HUES64 (cell line): ENCODE results near the gene CDCA7L.

ENCODE experiments used
- H3K27ac ChIP-seq: 2 replicates; pipeline ENCODE4 v1.7.0; 2013; ENCODE audit warnings: low read depth, low read length, inconsistent platforms
- H3K27me3 ChIP-seq: 2 replicates; pipeline ENCODE4 v1.6.1; 2013; ENCODE audit warnings: mild to moderate bottlenecking, low read length; ENCODE audit not compliant: insufficient read depth
- H3K36me3 ChIP-seq: 2 replicates; pipeline ENCODE4 v1.6.1; 2013; ENCODE audit warnings: mild to moderate bottlenecking, low read length; ENCODE audit not compliant: insufficient read depth
- H3K4me1 ChIP-seq: 2 replicates; pipeline ENCODE4 v1.6.1; 2013; ENCODE audit warnings: mild to moderate bottlenecking, low read length, moderate library complexity; ENCODE audit not compliant: insufficient read depth
- H3K4me3 ChIP-seq: 2 replicates; pipeline ENCODE4 v1.5.1; 2013; ENCODE audit warnings: mild to moderate bottlenecking, low read length, moderate library complexity
- H3K9ac ChIP-seq: 2 replicates; pipeline ENCODE4 v1.6.1; 2013; ENCODE audit warnings: mild to moderate bottlenecking, low read depth, low read length
- H3K9me3 ChIP-seq: 2 replicates; pipeline ENCODE4 v1.6.1; 2013; ENCODE audit warnings: low read depth, low read length; ENCODE audit not compliant: insufficient read depth
- WGBS: fragments of 150-250, 120-280 bp; methylation state at CpG from one replicate; pipeline ENCODE4 v1.1.7; 2013; ENCODE audit warnings: missing lambda C conversion rate; 5-methylcytosine and 5-hydroxymethylcytosine counted together

Gene CDCA7L

GRCh38 chr7:21965291-21965690, 19.6 kb upstream of the CDCA7L start:
- H3K4me3 ChIP-seq, result no peak overlapping the region
- 84% methylated on average over 1 of the region's 1 CpG for WGBS
- no peak overlapping the region for H3K27ac ChIP-seq
- H3K9ac ChIP-seq, result no peak overlapping the region
- H3K9me3 ChIP-seq, result no peaks in the 10 kb centered on the region
- H3K36me3 ChIP-seq, result no peaks in the 10 kb centered on the region
- no peaks in the 10 kb centered on the region for H3K27me3 ChIP-seq
- no peaks in the 10 kb centered on the region for H3K4me1 ChIP-seq

GRCh38 chr7:21962677-21963076, 17.0 kb upstream of the CDCA7L start:
- Histone ChIP-seq H3K4me1 (no peaks in the 10 kb centered on the region), H3K36me3 (no peaks in the 10 kb centered on the region), H3K9me3 (no peaks in the 10 kb centered on the region), H3K9ac (no peak overlapping the region), H3K4me3 (no peak overlapping the region), H3K27ac (no peak overlapping the region), H3K27me3 (no peaks in the 10 kb centered on the region)
- 78% methylated on average over 9 of the region's 9 CpGs for WGBS

- H3K9me3 ChIP-seq, result no peaks in the 10 kb centered on the region
- no peak overlapping the region for H3K27ac ChIP-seq
- H3K4me3 ChIP-seq, result no peak overlapping the region
- H3K27me3 ChIP-seq, result no peaks in the 10 kb centered on the region
- no peak overlapping the region for H3K9ac ChIP-seq
- WGBS, result 94% methylated on average over 3 of the region's 3 CpGs
- no peaks in the 10 kb centered on the region for H3K4me1 ChIP-seq
- H3K36me3 ChIP-seq, result no peaks in the 10 kb centered on the region
These were observed 15.2 kb upstream of the CDCA7L start for GRCh38 chr7:21960922-21961321.

- Histone ChIP-seq H3K27ac (no peak overlapping the region), H3K9me3 (no peaks in the 10 kb centered on the region), H3K4me3 (no peak overlapping the region), H3K27me3 (no peaks in the 10 kb centered on the region), H3K9ac (no peak overlapping the region), H3K4me1 (no peaks in the 10 kb centered on the region), H3K36me3 (no peaks in the 10 kb centered on the region)
- 100% methylated on average over 2 of the region's 3 CpGs for WGBS
These were observed 13.7 kb upstream of the CDCA7L start for GRCh38 chr7:21959387-21959776.

- Histone ChIP-seq H3K4me3 (no peak overlapping the region), H3K9ac (no peak overlapping the region), H3K9me3 (no peaks in the 10 kb centered on the region), H3K36me3 (no peaks in the 10 kb centered on the region), H3K27ac (no peak overlapping the region), H3K4me1 (no peaks in the 10 kb centered on the region), H3K27me3 (no peaks in the 10 kb centered on the region)
- 88% methylated on average over 3 of the region's 3 CpGs for WGBS
These were observed 8.1 kb upstream of the CDCA7L start for GRCh38 chr7:21953781-21954180.

GRCh38 chr7:21948887-21949540, 3.3 kb upstream of the CDCA7L start:
- Histone ChIP-seq H3K27ac (no peak overlapping the region), H3K36me3 (no peaks in the 10 kb centered on the region), H3K9me3 (no peaks in the 10 kb centered on the region), H3K9ac (no peak overlapping the region), H3K4me3 (no peak overlapping the region), H3K27me3 (peaks cover 5% of the 10 kb centered on the region; the same call in 1 of the 2 replicates), H3K4me1 (peaks cover 10% of the 10 kb centered on the region; the same call in 1 of the 2 replicates)
- WGBS, result 66% methylated on average over 8 of the region's 8 CpGs

GRCh38 chr7:21948364-21948763, 2.7 kb upstream of the CDCA7L start:
- Histone ChIP-seq H3K9me3 (no peaks in the 10 kb centered on the region), H3K4me1 (peaks cover 16% of the 10 kb centered on the region), H3K27ac (no peak overlapping the region), H3K27me3 (peaks cover 5% of the 10 kb centered on the region; the same call in 1 of the 2 replicates), H3K36me3 (no peaks in the 10 kb centered on the region), H3K9ac (no peak overlapping the region), H3K4me3 (no peak overlapping the region)
- WGBS, result 86% methylated on average over 2 of the region's 2 CpGs

GRCh38 chr7:21947946-21948345, 2.2 kb upstream of the CDCA7L start:
- Histone ChIP-seq H3K27ac (no peak overlapping the region), H3K9ac (no peak overlapping the region), H3K4me1 (peaks cover 20% of the 10 kb centered on the region), H3K27me3 (peaks cover 5% of the 10 kb centered on the region; the same call in 1 of the 2 replicates), H3K9me3 (no peaks in the 10 kb centered on the region), H3K36me3 (no peaks in the 10 kb centered on the region), H3K4me3 (no peak overlapping the region)
- 100% methylated on average over 2 of the region's 2 CpGs for WGBS

- WGBS, result 93% methylated on average over 3 of the region's 3 CpGs
These were observed 1.4 kb upstream of the CDCA7L start for GRCh38 chr7:21947056-21947455.

GRCh38 chr7:21946222-21946709, 567 bp upstream of the CDCA7L start:
- H3K27ac ChIP-seq, result peak overlapping the region; percentile 92
- H3K4me3 ChIP-seq, result peak overlapping the region; percentile 83
- peak overlapping the region; percentile 97 for H3K9ac ChIP-seq
- H3K9me3 ChIP-seq, result no peaks in the 10 kb centered on the region
- H3K4me1 ChIP-seq, result peaks cover 35% of the 10 kb centered on the region
- H3K36me3 ChIP-seq, result no peaks in the 10 kb centered on the region
- peaks cover 5% of the 10 kb centered on the region; the same call in 1 of the 2 replicates for H3K27me3 ChIP-seq
- 21% methylated on average over 8 of the region's 8 CpGs for WGBS

More at GRCh38 chr7:21947056-21947455, 1.4 kb upstream of the CDCA7L start:
- Histone ChIP-seq H3K27me3 (peaks cover 5% of the 10 kb centered on the region; the same call in 1 of the 2 replicates), H3K4me1 (peaks cover 27% of the 10 kb centered on the region), H3K9me3 (no peaks in the 10 kb centered on the region), H3K4me3 (no peak overlapping the region), H3K36me3 (no peaks in the 10 kb centered on the region), H3K27ac (no peak overlapping the region), H3K9ac (no peak overlapping the region)

- H3K27ac ChIP-seq, result peak overlapping the region; percentile 92
These were observed 864 bp downstream of the CDCA7L start for GRCh38 chr7:21944616-21945453.

More at GRCh38 chr7:21944616-21945453, 864 bp downstream of the CDCA7L start:
- H3K9me3 ChIP-seq, result no peaks in the 10 kb centered on the region
- H3K4me3 ChIP-seq, result peak overlapping the region; percentile 83
- WGBS, result 1% methylated on average over 28 of the region's 34 CpGs
- H3K27me3 ChIP-seq, result peaks cover 5% of the 10 kb centered on the region; the same call in 1 of the 2 replicates
- peaks cover 47% of the 10 kb centered on the region for H3K4me1 ChIP-seq
- peak overlapping the region; percentile 97 for H3K9ac ChIP-seq
- peaks cover 3% of the 10 kb centered on the region; the same call in 1 of the 2 replicates for H3K36me3 ChIP-seq
